ENCODE results near the gene KNOP1. TPM values are rescaled to one million over a fixed set of nuclear protein-coding genes. Genes with fewer than 3 reads are reported as not detected.
"Not testable (repeated sequence)": the region's sequence is repeated elsewhere in the genome, so short reads cannot be mapped to it uniquely, and the experiment has no call there.

KNOP1 gene
- total RNA-seq, 1 donor from 2014 or later = 14.3 TPM

- no peak for DNase-seq (ENCODE audit: low spot score)
Observed at GRCh38 chr16:19743816-19744159, 25.8 kb upstream of the KNOP1 start.

- no peak for DNase-seq (ENCODE audit: low spot score)
Observed at GRCh38 chr16:19741354-19741753, 23.3 kb upstream of the KNOP1 start.

- DNase-seq (ENCODE audit: low spot score) = no peak
Observed at GRCh38 chr16:19737306-19738038, 19.4 kb upstream of the KNOP1 start.

GRCh38 chr16:19735074-19735867, 17.2 kb upstream of the KNOP1 start:
- no peak for DNase-seq (ENCODE audit: low spot score)

- DNase-seq (ENCODE audit: low spot score) = no peak
Observed at GRCh38 chr16:19733551-19733950, 15.5 kb upstream of the KNOP1 start.

- no peak for DNase-seq (ENCODE audit: low spot score)
Observed at GRCh38 chr16:19728636-19728965, 10.6 kb upstream of the KNOP1 start.

- no peak for DNase-seq (ENCODE audit: low spot score)
Observed at GRCh38 chr16:19722981-19723380, 5.0 kb upstream of the KNOP1 start.

- DNase-seq (ENCODE audit: low spot score) = no peak
Observed at GRCh38 chr16:19722269-19722952, 4.4 kb upstream of the KNOP1 start.

- DNase-seq (ENCODE audit: low spot score) = no peak
Observed at GRCh38 chr16:19718624-19718965, 568 bp upstream of the KNOP1 start.

GRCh38 chr16:19717314-19717713, 713 bp downstream of the KNOP1 start:
- DNase-seq (ENCODE audit: low spot score) = no peak

GRCh38 chr16:19716728-19717127, 1.3 kb downstream of the KNOP1 start:
- DNase-seq (ENCODE audit: low spot score) = not testable (repeated sequence)

GRCh38 chr16:19716183-19716582, 1.8 kb downstream of the KNOP1 start:
- no peak for DNase-seq (ENCODE audit: low spot score)

GRCh38 chr16:19715566-19715965, 2.5 kb downstream of the KNOP1 start:
- DNase-seq (ENCODE audit: low spot score) = no peak

- DNase-seq (ENCODE audit: low spot score) = no peak
Observed at GRCh38 chr16:19713697-19714096, 4.3 kb downstream of the KNOP1 start.

GRCh38 chr16:19712418-19713058, 5.5 kb downstream of the KNOP1 start:
- no peak for DNase-seq (ENCODE audit: low spot score)

- DNase-seq (ENCODE audit: low spot score) = no peak
Observed at GRCh38 chr16:19711643-19712042, 6.4 kb downstream of the KNOP1 start.

GRCh38 chr16:19710991-19711545, 7.0 kb downstream of the KNOP1 start:
- DNase-seq (ENCODE audit: low spot score) = no peak

GRCh38 chr16:19710191-19710908, 7.7 kb downstream of the KNOP1 start:
- no peak for DNase-seq (ENCODE audit: low spot score)

GRCh38 chr16:19709381-19710136, 8.5 kb downstream of the KNOP1 start:
- no peak for DNase-seq (ENCODE audit: low spot score)
